GM19193 (cell line): ENCODE results near the gene TMOD3.

ENCODE experiments used
- POLR2A ChIP-seq: IDR thresholded peaks from 4 replicates; pipeline ENCODE4 v1.6.1; 2011; ENCODE audit not compliant: insufficient read depth, insufficient read length; ENCODE audit errors: extremely low read depth

Gene TMOD3

DNA sequence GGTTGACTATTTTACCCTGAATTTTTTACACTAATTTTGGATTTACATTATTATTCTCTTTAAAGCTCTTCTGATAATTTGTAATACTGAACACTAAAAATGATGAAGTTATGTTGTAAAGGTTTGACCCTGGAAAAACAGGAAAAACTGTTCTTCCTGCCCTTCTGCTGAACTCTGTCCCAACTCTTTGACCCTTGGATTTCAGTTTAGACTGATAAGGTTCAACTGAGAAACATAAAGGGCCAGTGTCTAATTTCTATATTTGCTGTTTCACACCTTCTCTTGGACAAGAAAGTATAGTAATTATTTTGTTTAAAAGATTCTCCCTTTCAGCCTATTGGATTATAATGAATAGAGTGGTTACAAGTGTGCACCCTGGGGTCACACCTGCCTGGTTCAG, 12.8 kb upstream of the TMOD3 start:
- no peak for TF ChIP-seq POLR2A

DNA sequence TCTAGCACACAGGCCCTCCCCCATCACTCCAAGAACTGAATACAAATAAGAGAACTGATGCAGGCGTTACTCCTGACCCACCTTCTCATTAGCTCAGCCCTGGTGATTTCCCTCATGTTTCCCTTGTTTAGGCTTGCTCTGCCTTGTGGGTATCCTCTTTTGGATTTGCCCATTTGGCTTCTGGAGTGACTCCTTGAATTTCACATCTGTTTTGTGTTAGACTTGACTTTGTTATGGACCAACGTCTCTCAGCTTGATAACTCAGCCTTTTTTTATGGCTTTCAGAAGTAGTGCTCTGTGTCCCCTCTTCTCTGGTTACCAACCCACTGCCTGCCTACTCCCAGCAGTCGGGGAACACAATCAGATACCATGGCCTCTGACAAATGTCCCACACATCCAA, 11.3 kb upstream of the TMOD3 start:
- TF ChIP-seq POLR2A: no peak

DNA sequence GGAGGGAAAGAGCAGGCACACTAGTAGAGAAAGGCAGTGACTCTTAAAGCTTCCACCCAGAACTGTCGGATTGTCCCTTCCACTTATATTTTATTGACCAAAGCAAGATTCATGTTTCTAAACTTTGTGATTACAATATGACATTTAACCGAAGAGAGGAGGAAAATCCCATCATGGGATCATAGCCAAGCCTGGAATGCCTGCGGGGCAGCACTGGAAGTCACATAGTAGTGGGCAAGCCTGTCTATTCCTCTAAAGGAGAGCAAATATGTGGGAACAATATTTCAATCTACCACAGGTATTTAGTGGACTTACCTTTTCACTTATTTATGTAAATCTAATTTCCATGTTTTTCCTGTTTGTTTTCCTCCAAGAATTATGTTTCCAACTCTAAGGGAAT, 3.8 kb upstream of the TMOD3 start:
- TF ChIP-seq POLR2A: no peak

DNA sequence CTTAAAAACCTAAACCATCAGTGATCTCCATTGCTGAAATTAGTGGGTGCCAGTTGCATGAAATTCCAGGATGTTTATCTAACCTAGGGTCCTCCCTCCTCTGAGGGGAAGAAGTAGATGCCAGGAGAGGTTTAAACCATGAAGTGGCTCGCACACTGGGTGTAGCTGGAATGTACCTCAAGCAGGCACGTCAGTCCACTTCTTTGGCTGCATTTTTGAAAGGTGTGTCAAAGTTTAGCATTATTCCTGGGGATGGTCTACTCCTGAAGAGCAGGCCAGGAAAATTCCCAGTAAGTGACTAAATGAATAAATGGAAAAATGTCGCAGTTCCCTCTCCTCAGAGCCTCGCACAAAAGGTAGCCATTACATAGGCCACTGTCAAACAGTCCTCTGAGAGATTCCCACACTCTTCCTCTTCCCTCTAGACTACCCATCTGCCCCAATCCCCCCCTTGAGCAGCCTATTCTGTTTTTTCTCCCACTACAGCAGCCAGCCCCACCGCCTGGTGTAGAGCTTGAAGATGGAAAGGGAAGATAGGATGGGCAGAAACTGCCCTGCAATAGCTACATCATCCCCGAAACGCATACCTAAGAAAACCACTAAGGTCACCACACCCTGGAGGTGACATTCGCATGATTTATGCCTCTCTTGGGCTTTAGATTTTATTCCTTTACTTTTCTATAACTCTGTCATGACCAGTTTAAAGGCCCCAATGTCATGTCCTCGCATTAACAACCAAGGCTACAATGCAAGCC, 655 bp upstream of the TMOD3 start:
- no peak for TF ChIP-seq POLR2A

DNA sequence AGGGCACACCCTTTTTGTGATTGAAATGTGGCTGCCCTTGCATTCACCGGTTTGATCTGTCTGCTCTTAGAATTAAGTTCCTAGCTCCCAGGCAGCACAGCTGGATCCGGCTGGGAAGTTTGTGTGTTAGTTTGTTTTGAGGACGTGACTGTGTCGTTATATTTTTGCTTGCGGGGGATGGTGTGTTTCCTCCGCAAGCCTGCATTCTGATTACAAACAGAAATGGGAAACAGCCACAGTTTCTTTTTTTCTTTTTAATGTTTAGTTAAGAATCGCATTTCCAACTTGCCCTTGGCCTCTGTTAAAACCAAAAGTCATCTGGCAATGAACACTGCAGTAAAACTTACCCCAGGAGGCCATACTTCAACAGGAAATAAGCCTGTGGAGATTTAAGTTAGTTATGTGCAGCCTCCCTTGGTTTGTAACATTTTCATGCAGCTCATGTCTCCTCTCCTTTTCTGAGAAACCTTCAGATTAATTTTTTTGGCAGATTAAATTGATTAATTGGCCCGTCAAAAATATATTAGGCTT, 888 bp downstream of the TMOD3 start:
- no peak for TF ChIP-seq POLR2A

DNA sequence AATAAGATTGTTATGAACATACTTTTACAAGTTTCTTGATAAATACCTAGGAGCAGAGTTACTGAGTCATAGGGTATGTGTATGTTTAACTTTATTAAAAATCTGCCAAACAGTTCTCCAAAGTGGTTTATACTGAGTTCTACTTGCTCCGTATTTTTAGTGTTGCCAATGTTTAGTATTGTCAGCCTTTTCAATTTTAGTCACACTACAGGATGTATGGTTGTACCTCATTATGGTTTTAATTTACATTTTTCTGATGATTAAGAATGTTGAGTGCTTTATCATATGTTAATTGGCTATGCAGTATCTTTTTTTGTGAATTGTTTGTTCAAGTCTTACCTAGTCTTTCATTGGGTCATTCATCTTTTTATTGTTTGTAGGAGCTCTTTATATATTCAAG, 4.3 kb downstream of the TMOD3 start:
- no peak for TF ChIP-seq POLR2A

DNA sequence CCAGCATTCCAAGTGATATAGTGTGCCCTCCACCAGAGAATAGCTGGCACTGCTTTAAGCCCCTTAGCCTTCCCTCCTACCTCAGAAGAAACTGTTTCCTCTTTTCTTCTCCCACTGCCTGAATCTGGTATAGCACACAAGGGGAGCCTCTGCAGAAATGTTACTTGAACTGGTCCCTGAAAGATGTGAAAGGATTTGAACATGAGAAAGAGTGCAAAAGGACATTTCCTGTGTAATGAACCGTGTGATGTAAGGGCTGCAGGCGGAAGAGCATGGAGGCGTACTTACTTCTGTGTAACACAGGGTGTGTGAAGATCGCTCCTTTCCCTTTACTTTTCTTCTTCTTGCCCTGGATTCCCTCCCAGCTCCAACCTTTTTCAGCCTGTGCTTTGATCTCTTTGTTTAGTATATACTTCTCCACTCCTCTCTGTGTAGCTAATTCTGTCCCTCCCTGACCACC, 8.4 kb downstream of the TMOD3 start:
- TF ChIP-seq POLR2A: no peak

DNA sequence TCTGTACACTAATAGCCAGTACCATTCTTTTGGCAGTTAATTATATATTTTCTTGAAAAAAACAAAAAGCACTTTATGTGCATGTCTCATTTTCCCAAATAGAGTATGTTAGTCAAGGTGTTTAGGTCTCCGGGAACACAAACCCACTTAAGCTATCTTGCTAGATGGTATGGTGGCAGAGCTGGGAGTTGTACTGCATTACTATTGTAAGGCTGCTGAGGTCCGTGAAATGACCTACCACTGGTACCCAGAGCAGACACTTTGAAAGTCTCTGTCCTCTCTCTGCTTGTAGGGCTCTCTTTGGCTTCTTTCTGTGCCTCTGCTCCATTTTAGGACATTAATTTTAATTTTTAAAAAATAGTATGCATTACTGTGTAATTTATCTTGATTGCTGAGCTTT, 8.8 kb downstream of the TMOD3 start:
- TF ChIP-seq POLR2A: no peak

DNA sequence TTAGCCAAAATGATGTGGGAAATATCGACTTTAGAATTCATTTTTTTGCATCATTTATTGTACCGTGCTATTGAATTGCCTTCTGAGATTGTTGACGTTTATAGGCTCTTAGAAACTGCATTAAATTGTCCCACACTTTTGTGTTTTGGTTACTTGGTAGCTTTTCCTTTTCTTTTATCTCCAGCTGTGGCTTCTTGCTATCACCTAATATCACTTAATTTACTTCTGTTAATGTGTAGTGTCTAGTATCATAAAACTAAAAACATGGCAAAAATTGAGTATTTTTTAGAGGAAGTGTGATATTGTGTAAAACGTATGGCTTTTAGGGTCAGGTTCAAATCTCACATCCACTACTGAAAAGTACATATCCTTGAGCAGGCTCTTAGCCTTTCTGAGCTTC, 11.2 kb downstream of the TMOD3 start:
- no peak for TF ChIP-seq POLR2A

DNA sequence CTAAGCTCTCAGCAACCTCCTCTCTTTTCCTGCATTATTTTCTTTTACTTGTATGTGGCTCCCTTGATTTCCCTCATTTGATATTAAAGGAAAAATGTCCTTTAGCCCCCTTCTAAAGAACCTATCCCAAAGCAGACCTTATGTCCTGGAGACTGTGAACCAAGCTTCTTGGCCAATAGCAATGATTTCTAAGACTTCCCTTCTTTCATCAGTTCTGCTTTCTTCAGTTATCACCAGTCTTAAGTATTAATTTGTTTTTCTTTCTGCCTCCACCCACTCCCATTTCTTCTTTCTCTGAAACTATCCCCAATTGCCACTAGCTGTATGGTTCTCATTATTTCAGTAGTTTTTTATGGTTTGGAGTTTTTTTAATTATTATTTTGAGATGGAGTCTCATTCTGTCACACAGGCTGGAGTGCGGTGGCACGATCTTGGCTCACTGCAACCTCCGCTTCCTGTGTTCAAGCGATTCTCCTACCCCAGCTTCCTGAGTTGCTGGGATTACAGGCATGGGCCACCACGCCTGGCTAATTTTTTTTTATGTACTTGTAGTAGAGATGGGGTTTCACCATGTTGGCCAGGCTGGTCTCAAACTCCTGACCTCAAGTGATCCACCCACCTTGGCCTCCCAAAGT, 12.1 kb downstream of the TMOD3 start:
- TF ChIP-seq POLR2A: no peak

DNA sequence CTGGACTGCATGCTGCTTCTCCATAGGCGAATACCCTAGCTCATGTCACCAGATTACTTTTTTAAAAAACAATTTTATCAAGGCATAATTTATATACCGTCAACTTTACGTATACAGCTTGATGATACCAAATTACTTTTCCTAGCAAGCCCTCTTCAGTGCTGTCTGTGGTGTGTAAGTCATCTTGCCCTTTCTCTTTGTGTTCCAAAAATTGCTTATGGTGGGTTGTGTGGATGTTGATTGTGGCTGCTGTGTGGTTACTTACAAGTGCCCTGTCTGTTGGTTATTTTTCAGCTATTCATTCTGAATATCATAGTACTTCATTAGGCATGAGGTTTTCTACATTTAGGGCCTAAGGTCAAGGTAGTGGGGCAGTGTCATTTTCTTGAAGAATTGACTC, 12.8 kb downstream of the TMOD3 start:
- no peak for TF ChIP-seq POLR2A

DNA sequence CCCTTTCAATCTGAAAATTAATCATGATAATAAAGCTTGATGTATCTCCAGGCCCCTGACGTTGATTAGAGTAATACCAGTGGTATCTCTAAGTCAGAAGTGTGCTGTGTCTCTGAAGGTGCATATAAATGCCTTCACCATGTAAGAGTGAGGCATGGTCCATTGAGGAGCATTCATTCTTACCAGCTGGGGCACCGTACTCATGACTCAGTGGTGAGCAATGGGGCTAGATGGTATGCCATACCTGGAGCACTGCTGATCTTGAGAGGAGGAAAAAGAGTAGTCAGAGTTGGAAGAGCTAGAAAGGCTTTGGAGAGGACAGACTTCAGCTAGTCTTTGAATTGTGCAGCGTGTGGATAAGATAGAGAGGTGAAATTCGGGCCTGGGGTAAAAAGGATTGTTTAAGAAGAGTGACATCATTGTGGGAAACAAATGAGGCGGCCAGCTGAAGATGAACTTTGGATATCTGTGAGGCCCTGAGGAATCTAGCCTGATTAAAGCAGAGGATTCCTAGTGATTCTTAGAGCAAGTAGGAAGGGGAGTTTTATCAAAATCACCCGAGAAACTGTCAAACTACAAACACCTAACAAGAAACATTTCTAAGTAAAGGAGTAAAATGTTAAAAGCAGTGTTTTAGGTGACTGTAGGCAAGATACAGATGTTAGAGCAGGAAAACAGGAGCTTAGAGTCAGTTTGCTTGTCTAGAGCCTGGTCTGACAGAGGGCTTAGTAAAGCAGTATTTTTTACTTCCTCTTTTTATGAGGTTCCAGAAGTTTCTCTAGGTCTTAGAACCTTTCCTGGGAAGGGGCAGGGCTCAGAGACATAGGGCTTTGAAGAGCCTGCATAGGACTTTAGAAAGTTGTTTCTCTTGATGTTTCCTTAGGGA, 13.6 kb downstream of the TMOD3 start:
- TF ChIP-seq POLR2A: no peak

DNA sequence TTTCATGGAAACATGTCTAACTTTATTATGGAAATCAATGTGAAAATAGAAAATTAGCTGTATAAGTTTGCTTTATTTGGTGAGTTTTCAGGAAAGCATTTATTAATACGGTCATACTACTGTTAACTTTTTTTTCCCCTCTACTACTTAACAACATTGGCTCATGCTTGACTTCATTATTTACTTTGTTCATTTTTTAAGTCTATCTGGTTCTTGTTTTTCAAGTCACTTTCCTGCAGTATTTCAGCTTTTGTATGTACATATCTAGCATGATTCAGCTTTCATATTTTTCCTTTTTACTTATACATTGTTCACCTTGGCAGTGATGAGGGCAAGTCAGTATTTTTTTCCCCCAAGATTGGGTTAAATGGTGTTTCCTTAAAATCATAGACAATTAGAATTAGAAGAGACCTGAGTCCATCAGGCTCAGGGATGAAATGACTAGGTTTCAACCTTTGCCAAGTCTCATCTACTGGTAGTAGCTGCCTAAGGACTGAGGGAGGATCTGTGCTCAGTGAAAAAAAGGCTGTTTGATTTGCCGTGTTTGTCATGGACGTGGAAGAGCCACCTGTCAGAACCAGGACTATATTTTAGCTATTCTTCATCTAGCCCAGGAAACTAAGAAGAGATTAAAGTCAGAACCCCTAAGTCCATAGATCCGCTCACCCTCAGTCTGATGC, 15.4 kb downstream of the TMOD3 start:
- no peak for TF ChIP-seq POLR2A

DNA sequence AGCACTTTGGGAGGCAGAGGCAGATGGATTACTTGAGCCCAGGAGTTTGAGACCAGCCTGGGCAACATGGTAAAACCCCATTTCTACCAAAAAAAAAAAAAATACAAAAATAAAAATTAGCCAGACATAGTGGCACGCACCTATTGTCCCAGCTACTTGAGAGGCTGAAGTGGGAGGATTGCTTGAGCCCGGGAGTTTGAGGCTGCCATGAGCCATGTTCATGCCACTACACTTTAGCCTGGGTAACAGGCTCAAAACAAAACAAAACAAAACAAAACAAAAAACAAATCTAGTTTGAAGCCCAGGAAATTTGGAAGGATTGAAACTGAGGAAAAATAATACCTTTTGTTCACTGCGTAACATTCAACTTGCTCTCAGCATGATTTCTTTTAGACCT, 16.6 kb downstream of the TMOD3 start:
- TF ChIP-seq POLR2A: no peak
